ENCODE data around the gene PXMP2.
"Not testable (repeated sequence)": the region's sequence is repeated elsewhere in the genome, so short reads cannot be mapped to it uniquely, and the experiment has no call there.

The PXMP2 gene

DNA sequence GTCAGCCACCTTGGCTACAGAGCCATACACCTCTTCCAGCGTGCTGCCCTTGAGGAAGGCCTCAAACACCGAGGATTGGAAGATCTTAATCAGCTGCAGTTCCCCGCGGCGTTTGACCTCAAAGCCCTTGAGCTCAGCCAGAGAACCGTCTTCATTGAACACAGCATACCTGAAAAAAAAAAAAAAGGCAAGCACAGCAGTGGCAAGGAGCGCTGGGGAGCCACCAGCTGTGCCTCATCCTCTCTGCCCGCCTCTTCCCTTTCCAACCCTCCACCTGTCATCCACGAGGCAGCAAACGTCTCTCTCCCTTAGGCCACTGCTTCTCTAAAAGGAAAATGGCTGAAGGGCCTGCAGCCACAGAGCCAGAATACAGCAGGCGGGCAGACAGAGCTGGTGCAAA is 26.4 kb upstream of the PXMP2 start:
- no peak for DNase-seq

DNA sequence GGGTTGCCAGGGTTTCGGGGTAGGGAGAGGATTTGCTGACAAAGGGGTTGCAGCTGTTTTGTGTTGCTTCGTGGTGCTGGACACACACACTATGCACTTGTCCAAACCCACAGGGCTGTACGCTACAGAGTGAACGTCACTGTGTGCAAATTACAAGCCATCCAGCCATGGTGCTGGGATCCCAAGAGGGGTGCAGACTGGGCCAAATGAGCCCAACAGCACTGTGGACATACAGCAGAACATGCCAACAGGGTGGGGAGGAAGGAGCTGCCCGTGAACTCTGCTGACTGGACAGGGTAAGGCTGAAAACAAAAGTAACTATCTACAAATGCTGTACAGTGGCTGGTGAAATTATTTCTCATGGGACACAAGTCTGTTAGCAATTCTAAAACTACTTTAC is 25.4 kb upstream of the PXMP2 start:
- DNase-seq: no peak

DNA sequence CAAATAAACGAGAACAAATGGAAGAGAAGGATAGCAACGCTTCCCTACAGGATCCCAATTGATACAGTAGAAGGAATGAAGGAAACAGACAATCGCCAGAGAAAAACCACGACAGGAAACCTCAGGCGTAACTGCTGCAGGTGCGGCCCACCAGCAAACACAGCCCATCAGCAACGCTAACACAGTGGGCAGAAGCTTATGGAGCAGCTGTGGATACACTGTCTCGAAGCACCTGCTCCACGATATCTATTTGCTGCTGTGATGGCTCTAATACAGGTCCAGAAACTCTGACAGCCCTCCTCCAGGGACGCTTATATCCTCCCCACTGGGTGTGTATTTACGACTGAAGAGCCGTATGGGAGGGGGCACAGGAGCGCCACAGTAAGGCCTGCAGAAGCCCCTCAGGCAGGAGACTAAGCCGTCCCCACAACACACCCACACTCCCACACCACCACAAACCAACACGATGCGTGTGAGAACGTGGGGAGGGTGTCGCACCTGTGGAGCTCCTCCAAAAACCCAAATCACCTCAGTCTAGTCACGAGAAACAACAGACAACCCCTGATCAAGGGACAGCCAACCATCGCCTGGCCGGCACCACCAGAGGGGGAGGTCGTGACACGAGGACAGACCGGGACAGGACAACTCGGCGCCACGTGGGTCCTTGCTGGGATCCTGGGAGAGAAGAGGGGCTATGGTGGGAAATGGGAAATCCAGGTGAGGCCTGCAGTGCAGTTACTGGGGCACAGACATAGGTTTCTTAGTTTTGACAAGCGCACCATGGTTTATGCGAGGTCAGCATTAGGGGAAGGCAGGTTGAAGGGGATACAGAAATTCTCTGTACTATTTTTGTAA is 24.3 kb upstream of the PXMP2 start:
- no peak for DNase-seq

DNA sequence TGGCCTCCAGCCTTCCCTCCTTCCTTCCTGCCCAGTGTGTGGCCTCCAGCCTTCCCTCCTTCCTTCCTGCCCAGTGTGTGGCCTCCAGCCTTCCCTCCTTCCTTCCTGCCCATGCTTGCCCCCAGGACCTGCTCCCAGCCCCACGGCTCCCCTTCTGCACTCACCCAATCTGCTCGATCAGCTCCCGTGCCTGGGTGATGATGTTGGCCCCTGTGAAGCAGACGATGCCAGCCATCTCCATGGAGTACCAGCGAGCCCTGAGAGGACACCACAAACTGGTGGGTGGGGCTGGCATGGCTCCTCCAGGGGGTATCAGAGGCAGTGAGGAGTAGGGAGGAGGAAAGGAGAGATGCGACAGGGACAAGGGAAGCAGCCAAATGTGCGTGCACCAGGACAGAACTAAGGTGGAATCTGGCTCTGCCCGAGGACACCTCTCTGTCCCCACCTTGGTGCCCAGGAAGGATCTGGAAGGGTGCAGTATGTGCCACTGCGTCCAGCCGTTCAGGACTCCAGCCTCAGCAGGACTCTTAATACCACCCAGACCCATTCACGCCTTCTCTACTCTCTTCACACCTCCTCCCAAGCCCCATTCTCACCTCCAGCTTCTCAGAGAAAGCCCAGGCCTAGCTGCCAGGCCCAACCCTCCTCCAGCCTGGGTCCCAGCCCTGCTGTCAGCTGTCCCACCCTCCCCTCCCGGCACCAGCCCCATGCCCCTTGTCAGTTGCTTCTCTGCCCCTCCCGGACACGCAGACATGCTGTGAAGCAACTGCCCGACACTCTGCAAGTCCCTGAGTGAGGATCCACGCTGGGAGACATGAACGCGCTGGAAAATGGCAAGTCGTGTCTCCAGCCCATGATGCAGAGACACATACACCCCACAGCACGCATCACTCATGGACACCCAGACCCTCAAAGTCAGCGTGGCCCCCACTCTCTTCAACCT is 22.9 kb upstream of the PXMP2 start:
- no peak for DNase-seq

DNA sequence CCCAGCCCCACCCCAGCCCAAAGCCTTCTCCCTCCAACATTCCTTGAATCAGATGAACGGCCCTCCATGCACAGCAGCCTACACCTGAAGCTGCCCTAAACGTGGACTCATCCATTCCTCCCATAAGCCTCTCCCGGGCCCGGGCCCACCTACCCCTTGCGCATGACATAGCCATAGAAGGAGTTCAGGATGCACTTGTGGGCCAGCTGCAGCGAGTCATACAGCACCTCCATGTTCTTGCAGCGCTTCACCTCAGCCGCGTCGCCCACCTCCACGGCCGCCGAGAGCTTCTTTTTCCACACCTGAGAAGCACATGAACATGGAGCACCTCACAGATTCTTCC is 22.3 kb upstream of the PXMP2 start:
- DNase-seq: no peak

DNA sequence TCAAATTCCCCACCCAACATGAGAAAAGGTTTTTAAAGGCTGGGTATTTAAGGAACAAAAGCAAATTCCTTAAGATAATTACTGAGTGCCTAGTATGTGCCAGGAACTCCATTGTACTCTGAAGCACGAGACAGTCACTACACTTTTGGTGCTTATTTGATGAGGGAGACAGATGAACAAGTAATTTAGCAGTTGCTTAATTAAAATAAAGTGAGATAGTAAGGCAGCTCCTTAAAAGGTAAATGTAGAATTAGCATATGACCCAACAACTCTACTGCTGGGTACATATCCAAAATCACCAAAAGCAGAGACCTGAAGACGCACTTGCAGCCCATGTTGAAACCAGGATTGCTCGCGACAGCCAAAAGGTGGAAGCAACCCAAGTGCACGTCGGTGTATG is 21.6 kb upstream of the PXMP2 start:
- no peak for DNase-seq

DNA sequence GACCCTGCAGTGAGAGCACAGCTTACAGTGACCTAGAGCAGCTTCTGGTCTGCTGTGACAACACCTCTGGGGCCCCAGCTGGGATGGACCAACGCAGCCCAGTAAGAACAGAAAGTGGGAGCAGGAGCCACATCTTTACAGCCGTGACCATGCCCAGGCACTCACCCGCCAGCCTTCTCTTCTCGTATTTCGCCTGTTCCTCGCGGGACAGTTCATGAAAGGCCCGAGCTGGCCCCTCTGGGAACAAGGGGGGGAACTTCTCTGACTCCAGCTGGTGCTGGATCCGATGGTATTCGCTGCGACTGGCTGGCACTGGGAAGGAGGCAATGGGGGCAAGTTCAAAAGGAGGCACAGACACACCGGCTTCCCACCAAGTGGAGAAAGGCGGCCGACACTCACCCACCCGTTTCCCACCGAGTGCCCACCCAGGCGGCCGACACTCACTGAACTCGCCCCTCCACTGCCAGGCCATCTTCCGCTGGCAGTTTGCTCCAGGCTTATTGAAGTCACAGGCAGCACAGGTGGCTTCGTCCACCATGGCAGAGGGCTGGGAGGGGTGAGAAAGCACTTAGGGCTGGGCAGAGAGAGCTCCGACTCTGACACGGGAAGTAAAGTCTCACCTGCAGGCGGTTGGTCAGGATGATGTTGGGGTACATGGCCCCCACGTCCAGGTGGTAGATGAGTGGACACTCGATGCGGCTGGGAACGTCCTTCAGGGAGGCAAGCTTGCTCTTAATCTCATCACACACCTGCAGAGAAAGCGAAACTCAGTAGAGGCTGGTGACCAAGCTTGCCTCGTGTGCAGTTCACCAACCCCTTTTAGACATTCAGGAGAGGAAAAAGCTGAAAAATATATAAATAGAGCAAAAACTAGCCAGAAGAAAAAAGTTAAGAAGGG is 18.9 kb upstream of the PXMP2 start:
- DNase-seq: no peak

DNA sequence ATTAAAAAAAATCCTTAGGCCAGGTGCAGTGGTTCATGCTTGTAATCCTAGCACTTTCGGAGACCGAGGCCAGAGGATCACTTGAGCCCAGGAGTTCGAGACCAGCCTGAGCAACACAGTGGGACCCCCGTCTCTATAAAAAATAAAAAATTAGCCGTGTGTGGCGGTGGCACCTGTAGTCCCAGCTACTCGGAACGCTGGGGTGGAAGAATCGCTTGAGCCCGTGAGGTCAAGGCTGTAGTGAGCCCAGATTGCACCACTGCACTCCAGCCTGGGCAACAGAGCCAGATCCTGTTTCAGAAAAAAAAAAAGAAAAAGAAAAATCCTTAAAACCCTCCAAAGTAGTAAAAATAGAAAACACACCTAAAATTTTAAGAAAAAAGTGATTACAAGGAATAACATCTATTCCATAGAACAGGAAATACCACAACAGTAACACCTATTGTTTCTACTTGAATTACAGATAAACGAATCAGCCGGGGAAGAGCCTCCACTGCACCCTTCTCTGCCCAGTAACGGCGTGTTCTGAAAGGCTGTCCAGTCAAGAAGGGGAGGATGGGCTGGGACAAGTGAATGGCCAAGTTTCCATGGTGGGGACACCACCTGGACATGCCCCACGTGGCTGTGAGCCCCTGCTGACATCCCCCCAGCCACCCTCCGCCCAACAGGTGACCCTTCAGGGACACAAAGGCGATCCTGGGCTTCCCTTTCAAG is 18.1 kb upstream of the PXMP2 start:
- no peak for DNase-seq

DNA sequence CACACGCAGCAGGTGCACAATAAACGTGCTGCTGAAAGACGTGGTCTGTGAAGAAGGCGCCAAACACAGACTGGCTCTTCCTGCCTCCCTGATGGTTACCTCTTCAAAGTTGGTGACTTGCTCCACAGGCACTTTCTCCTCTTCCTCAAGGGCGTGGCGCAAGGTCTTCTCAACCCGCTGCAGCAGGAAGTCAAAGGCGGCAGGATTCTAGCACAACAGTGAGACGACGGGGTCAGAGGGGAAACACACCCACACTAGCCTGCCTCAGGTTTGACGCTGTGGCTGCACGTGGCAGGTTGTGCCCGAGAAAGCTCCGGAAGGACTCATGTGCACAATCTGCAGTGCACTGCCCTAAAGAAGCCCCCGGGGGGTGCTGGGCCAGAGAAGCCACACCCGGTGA is 15.3 kb upstream of the PXMP2 start:
- DNase-seq: no peak

DNA sequence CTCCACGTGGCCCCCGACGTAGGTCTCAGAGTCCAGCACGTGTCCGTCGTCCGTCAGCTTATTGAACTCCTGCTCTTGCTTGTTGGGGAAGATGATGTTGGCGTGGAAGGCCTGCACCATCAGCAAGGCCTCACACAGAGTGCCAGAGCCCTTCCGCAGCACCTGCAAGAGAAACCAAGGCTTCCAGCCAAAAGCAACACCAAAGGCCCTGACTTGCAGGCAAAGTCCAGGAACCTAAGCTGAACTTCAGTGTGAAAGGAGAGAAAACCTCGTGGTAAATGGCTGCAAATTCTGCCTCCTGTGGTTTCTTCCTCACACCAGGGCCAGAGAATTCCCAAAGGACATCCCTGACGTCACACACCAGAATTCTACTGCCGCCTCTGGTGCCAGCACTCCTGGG is 14.7 kb upstream of the PXMP2 start:
- no peak for DNase-seq

DNA sequence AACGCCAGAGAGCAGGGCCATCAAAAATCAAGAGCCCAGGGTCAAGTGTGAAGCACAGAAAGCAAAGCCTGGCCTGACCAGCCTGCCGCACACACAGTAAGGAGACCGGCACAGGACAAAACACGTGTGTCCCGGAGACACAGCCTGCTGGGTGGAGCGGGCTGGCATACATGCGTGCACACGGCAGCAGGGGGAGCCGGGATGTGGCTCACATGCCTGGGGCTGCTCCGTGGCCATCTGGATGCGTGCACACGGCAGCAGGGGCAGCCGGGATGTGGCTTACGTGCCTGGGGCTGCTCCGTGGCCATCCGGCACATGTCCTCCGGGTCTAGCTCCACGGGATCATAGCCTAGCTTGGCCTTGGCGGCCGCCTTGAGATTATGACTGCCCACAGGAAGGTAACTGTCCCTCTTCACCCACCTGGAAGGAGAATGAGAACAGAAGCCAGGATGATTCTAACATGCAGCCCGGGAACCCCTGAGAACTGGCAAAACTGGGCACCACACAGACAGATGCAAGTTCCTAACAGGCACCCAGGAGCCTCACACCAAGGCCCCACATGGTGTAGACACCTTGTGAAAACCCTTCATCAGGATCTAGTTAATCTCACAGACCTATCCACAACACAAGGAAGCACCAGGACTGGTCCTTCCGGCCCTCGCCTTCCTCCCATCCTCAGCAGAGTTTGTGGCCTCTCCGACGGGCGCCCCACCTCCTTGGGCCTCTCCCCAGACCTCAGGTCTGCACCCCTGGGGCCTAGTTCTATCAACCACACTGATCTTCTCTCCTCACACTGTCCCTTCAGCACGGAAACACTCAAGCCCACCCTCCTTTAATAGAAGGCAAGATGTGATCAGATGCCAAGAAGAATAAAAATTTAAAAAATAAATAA is 13.9 kb upstream of the PXMP2 start:
- DNase-seq: no peak

DNA sequence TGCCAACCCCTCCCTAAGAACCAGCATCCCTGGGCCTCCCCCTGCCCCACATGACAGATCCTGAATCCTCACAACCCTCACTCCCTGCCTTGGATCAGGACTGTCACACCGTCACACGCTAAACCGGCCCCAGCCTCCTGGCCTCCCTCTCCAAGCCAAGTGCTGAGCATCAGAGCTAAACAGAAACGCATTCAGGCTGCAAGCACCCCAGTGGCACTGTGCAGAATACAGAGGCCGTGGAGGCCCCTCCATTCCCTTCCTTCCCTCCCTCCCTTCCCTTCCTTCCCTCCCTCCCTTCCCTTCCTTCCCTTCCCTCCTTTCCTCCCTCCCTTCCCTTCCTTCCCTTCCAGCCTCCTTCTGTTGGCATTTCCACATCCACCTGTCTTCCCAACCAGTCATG is 12.8 kb upstream of the PXMP2 start:
- DNase-seq: no peak

DNA sequence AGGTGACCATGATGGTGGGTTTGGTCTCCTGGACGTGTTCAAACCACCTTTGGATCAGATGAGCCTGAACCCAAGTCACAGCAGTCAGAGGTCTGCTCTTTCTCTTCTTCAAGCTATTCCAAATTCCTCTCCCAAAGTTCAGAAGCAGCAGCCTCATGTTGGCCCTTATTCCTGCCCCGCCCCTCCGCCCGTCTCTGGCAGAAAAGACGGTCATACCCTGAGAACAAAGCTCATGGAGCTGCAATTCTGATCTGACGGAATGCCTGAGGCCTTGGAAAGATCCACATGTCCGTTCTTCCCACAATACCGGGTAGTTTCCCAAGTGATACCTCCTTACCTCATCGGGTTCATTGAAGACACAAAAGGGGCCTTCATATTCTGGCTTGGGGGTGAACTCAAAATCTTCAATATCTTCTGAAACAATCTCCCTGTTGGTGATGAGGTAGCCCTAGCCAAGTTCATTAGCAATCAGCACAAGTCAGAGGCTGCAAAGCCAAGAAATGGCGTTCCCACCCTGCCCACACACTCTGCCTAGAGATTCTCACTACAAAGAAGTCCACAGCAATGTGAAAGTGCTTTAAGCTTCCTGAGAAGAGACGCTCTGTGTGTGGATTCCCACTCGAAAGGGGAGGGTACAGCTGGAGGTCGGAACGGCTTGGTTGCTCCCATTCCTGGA is 11.5 kb upstream of the PXMP2 start:
- no peak for DNase-seq

DNA sequence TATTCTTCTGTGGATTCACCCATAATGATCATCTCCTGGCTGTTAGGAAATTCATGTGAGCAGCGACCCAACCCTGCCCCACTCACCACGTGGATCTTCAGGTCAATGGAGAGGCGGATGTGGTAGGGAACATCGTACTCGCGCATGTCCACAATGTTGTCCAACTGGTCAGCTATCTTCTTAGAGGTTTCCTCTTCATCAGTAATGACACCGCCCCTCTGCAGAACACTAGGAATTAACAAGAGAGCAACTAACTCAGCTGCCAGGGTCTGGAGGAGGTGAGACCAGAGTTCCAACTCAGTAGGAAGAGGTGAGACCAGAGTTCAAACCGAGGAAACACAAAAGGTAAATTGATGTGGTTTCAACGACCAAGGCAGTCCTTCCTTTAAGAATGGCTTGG is 9.9 kb upstream of the PXMP2 start:
- no peak for DNase-seq

DNA sequence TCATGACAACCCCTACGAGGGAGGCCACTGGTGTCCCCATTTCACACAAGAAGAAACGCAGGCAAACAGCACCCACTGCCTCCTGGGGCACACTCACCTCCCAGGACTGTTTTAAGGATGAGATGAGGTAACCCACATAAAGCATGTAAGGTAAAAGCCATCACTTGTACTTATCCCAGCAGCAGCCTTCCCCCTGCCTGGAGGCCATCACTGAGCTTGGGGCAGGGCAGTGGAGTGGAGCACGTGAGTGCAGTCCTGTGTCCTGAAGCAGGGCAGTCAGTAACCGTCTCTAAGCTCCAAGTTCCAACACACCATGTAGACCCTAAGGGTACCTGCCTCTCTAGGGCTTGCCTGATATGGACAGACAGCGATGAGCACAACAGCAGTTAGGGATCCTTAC is 2.0 kb upstream of the PXMP2 start:
- no peak for DNase-seq

DNA sequence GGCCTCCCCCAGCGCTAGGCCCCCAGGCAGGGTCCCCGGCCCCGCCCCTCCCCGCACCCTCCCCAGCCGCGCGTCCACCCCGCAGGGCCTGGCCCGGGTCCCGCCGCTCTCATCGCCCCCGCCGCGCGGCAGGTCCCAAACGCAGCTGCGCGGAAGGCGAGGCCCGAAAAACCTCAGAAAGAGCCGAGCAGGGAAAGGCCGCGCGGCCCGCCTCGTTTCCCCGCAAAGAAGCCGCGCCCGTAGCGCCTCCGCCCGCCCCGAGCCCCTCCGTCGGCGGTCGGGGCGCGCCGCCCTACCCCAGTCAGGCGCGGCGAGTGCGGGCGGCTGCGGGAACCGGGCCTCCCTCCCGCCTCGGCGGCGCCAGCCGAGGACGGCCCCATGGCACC is 569 bp upstream of the PXMP2 start:
- DNase-seq: no peak

DNA sequence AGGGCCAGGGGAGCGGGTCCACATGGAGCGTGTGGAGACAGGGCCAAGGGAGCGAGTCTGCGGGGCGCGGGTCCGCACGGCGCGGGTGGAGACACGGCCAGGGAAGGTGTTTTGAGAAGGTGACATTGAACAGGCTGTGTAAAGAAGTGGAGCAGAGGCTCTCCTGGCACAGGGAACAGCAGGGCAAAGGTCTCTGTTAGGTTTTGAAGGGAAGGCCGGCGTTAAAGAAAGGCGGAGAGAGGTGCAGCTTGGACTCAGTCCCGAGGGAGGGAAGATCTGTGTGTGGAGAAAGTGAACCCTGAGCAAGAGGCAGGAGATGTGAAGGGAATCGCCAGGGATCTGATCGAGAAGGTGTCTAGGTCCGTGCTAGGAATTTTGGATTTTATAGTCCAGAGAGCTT is 1.8 kb downstream of the PXMP2 start:
- no peak for DNase-seq

DNA sequence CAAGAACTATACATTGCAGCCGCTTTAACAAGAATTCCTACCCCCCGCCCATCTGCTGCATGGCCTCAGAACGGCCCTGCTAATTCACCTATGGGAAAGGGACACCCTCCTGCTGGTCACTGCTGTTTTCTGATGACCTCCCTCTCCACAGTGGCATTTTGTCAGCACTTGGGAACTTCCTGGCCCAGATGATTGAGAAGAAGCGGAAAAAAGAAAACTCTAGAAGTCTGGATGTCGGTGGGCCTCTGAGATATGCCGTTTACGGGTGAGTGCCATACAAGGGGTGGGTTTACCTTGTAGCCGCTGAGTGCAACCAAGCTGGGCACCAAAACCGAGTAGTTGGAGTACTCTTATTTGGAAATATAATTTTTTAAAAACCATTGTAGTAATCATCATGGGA is 2.7 kb downstream of the PXMP2 start:
- DNase-seq: no peak

DNA sequence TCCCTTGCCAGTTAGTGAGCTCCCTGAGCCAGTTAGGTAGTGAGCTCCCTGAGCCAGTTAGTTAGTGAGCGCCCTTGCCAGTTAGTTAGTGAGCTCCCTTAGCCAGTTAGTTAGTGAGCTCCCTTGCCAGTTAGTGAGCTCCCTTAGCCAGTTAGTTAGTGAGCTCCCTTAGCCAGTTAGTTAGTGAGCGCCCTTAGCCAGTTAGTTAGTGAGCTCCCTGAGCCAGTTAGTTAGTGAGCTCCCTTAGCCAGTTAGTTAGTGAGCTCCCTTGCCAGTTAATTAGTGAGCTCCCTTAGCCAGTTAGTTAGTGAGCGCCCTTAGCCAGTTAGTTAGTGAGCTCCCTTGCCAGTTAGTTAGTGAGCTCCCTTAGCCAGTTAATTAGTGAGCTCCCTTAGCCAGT is 4.6 kb downstream of the PXMP2 start:
- not testable (repeated sequence) for DNase-seq

DNA sequence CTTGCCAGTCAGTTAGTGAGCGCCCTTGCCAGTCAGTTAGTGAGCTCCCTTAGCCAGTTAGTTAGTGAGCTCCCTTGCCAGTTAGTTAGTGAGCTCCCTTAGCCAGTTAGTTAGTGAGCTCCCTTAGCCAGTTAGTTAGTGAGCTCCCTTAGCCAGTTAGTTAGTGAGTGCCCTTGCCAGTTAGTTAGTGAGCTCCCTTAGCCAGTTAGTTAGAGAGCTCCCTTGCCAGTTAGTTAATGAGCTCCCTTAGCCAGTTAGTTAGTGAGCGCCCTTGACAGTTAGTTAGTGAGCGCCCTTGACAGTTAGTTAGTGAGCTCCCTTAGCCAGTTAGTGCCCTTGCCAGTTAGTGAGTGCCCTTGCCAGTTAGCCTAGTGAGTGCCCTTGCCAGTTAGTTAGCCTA is 7.5 kb downstream of the PXMP2 start:
- not testable (repeated sequence) for DNase-seq

DNA sequence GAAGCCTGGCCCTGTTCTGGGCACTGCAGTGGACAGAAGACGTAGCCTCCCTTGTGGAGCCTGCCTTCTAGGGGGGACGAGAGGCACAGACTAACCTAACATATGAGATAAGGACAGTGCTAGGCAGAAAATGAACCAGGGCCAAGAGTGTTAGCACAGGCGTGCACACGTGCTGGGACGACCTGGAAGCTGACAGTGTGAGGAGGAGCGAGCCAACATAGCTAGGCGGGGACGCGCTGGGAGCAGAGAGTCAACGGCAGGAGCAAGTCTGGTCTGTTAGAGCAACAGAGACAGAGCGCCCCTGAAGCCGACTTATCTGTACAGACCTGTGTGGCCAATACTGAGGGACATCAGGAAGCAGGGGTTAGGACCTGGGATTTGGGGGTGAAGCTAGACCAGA is 8.0 kb downstream of the PXMP2 start:
- no peak for DNase-seq

Measured in KG1 (cell line).